SU-DHL-6 (cell line): ENCODE results near the gene RHBG.
"Not testable (repeated sequence)": the region's sequence is repeated elsewhere in the genome, so short reads cannot be mapped to it uniquely, and the experiment has no call there.

Source experiments
- H2AFZ ChIP-seq: fragments of 200-600 bp; sonication (generic); 2 replicates; pipeline ENCODE4 v1.6.1; 2014; ENCODE audit warnings: low read depth, mild to moderate bottlenecking, moderate library complexity, mixed read lengths, antibody characterized with exemption, low read length; ENCODE audit not compliant: severe bottlenecking
- H3F3A ChIP-seq: fragments of 200-600 bp; shearing (Covaris generic); 2 replicates; pipeline ENCODE4 v1.6.0; 2016; ENCODE audit warnings: antibody characterized with exemption, mild to moderate bottlenecking; ENCODE audit not compliant: insufficient read depth
- H3K27ac ChIP-seq: fragments of 200-600 bp; sonication (generic); 2 replicates; pipeline ENCODE4 v1.5.1; 2016; ENCODE audit warnings: low read depth, mild to moderate bottlenecking, low read length, moderate library complexity, mixed read lengths
- H3K27me3 ChIP-seq: fragments of 200-600 bp; sonication (generic), shearing (Covaris generic); 2 replicates; pipeline ENCODE4 v1.6.0; 2014; ENCODE audit warnings: mild to moderate bottlenecking, low read length
- H3K36me3 ChIP-seq: fragments of 200-600 bp; sonication (generic); 2 replicates; pipeline ENCODE4 v1.6.1; 2014; ENCODE audit warnings: mild to moderate bottlenecking, low read length, mixed read lengths
- H3K4me2 ChIP-seq: fragments of 300-600, 200-600 bp; shearing (Covaris generic), sonication (generic); 2 replicates; pipeline ENCODE4 v1.6.0; 2014; ENCODE audit warnings: low read length, low read depth, mild to moderate bottlenecking; ENCODE audit not compliant: poor library complexity, severe bottlenecking
- H3K4me3 ChIP-seq: fragments of 200-600 bp; sonication (generic); 2 replicates; pipeline ENCODE4 v1.5.1; 2014; ENCODE audit warnings: antibody characterized with exemption, low read length, mild to moderate bottlenecking, mixed read lengths; ENCODE audit not compliant: insufficient read depth, poor library complexity, severe bottlenecking
- H3K79me2 ChIP-seq: fragments of 200-600 bp; sonication (generic); 2 replicates; pipeline ENCODE4 v1.6.1; 2014; ENCODE audit warnings: mild to moderate bottlenecking, low read length, moderate library complexity; ENCODE audit not compliant: insufficient read depth
- H3K9ac ChIP-seq: fragments of 200-600 bp; sonication (generic); 2 replicates; pipeline ENCODE4 v1.7.0; 2014; ENCODE audit warnings: mild to moderate bottlenecking, low read length
- H3K9me2 ChIP-seq: fragments of 200-600 bp; sonication (generic); replicated peaks from 2 replicates; pipeline ENCODE4 v1.6.1; 2014; ENCODE audit warnings: low read length; ENCODE audit not compliant: insufficient read depth
- H3K9me3 ChIP-seq: fragments of 200-600 bp; sonication (generic); 2 replicates; pipeline ENCODE4 v1.6.1; 2014; ENCODE audit warnings: low read length, mixed read lengths; ENCODE audit not compliant: insufficient read depth
- H4K20me1 ChIP-seq: fragments of 200-600 bp; sonication (generic); 2 replicates; pipeline ENCODE4 v1.6.1; 2014; ENCODE audit warnings: low read depth, mild to moderate bottlenecking, antibody characterized with exemption, low read length, moderate library complexity, mixed read lengths
- EZH2phosphoT487 ChIP-seq: fragments of 200-600 bp; sonication (generic), shearing (Covaris generic); conservative IDR thresholded peaks from 2 replicates; pipeline ENCODE4 v1.6.1; 2018; ENCODE audit warnings: mild to moderate bottlenecking, antibody characterized with exemption, low read length, moderate library complexity, mixed read lengths
- TF ChIP-seq, protein P1 (sequence below): fragments of 200-600 bp; sonication (generic); IDR thresholded peaks from one replicate; pipeline ENCODE4 v1.5.1; 2017; ENCODE audit warnings: antibody characterized with exemption, mild to moderate bottlenecking, low read length, moderate library complexity; ENCODE audit not compliant: insufficient read depth, poor library complexity, severe bottlenecking

Gene RHBG

DNA sequence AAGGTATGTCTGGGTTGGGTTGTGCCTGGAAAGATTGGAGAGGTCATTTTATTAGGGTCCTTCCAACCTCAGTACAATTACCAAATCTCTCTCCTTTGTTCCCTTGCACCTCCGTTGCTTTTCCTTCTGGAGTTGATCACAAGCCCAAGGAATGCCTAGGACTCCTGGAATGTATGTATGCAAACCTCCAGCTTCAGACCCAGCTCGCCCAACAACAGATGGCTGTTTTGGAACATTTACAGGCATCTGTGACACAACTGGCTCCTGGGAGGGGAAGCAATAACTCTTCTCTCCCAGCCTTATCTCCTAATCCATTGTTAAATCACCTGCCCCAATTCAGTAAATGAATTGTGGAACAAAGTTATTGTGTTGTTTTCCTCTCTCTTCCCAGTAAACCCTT is 22.4 kb upstream of the RHBG start:
- Histone ChIP-seq H3K4me3 (no peak overlapping the region), H3K79me2 (no peaks in the 10 kb centered on the region), H3K27ac (no peak overlapping the region), H4K20me1 (no peaks in the 10 kb centered on the region), H3K9ac (no peak overlapping the region), H3K9me3 (no peaks in the 10 kb centered on the region), H3K27me3 (no peaks in the 10 kb centered on the region), H3F3A (peaks cover 5% of the 10 kb centered on the region; the same call in 1 of the 2 replicates), H3K4me2 (no peak overlapping the region), H3K36me3 (no peaks in the 10 kb centered on the region), H2AFZ (no peak overlapping the region), H3K9me2 (no peaks in the 10 kb centered on the region)
- TF ChIP-seq EZH2phosphoT487: no peak
- TF ChIP-seq, protein P1, sequence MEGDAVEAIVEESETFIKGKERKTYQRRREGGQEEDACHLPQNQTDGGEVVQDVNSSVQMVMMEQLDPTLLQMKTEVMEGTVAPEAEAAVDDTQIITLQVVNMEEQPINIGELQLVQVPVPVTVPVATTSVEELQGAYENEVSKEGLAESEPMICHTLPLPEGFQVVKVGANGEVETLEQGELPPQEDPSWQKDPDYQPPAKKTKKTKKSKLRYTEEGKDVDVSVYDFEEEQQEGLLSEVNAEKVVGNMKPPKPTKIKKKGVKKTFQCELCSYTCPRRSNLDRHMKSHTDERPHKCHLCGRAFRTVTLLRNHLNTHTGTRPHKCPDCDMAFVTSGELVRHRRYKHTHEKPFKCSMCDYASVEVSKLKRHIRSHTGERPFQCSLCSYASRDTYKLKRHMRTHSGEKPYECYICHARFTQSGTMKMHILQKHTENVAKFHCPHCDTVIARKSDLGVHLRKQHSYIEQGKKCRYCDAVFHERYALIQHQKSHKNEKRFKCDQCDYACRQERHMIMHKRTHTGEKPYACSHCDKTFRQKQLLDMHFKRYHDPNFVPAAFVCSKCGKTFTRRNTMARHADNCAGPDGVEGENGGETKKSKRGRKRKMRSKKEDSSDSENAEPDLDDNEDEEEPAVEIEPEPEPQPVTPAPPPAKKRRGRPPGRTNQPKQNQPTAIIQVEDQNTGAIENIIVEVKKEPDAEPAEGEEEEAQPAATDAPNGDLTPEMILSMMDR: no peak

DNA sequence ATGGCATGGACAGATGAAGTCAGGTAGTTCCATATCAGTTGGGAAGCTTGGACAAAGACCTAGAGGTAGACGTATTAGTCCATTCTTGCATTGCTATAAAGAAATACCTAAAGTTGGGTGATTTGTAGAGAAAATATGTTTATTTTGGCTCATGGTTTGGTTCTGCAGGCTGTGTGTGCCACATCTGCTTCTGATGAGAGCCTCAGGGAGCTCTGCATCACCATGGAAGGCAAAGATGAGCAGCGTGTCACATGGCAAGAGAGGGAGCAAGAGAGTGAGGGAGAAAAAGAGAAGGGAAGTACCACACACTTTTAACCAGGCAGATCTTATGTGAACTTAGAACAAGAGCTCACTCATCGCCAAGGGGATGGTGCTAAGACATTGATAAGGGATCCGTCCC is 21.7 kb upstream of the RHBG start:
- Histone ChIP-seq H3K9me3 (no peaks in the 10 kb centered on the region), H3K27ac (no peak overlapping the region), H3K36me3 (no peaks in the 10 kb centered on the region), H4K20me1 (no peaks in the 10 kb centered on the region), H3K9ac (no peak overlapping the region), H3K4me3 (no peak overlapping the region), H3K4me2 (no peak overlapping the region), H3K79me2 (no peaks in the 10 kb centered on the region), H3K9me2 (no peaks in the 10 kb centered on the region), H3K27me3 (no peaks in the 10 kb centered on the region), H2AFZ (no peak overlapping the region), H3F3A (peaks cover 3% of the 10 kb centered on the region; the same call in 1 of the 2 replicates)
- TF ChIP-seq, protein P1: no peak
- no peak for TF ChIP-seq EZH2phosphoT487

- H4K20me1 ChIP-seq, H3K9ac ChIP-seq, H3K79me2 ChIP-seq, H3K27me3 ChIP-seq, H3K27ac ChIP-seq, H3K4me2 ChIP-seq, H3K4me3 ChIP-seq, H2AFZ ChIP-seq, H3K36me3 ChIP-seq, H3F3A ChIP-seq, H3K9me3 ChIP-seq, H3K9me2 ChIP-seq: not testable (repeated sequence)
These were observed 16.5 kb upstream of the RHBG start for GRCh38 chr1:156352481-156352880.

GRCh38 chr1:156356262-156356874 is 12.6 kb upstream of the RHBG start:
- no peaks in the 10 kb centered on the region for H3K27me3 ChIP-seq
- H3K79me2 ChIP-seq: no peaks in the 10 kb centered on the region
- TF ChIP-seq, protein P1: no peak
- TF ChIP-seq EZH2phosphoT487: no peak
- no peak overlapping the region for H3K4me3 ChIP-seq
- H3F3A ChIP-seq: no peaks in the 10 kb centered on the region
- no peak overlapping the region for H3K9ac ChIP-seq
- H3K9me2 ChIP-seq: no peaks in the 10 kb centered on the region
- no peaks in the 10 kb centered on the region for H3K9me3 ChIP-seq
- peak overlapping the region; percentile 2 for H2AFZ ChIP-seq
- H4K20me1 ChIP-seq: no peaks in the 10 kb centered on the region
- no peak overlapping the region for H3K27ac ChIP-seq
- H3K4me2 ChIP-seq: peak overlapping the region; percentile 25
- H3K36me3 ChIP-seq: no peaks in the 10 kb centered on the region
